Lower leg skin (tissue), 3 donors: Measurements from ENCODE around the gene NMT1.

Source experiments
- POLR2A ChIP-seq, 2 donors: fragments of 450-650 bp; IDR thresholded peaks; one replicate each; pipeline ENCODE4 v1.6.1; 2016 to 2017; ENCODE audit warnings: antibody characterized with exemption in 2 of 2, mild to moderate bottlenecking in 1 of 2, moderate library complexity in 1 of 2
- TF ChIP-seq, protein P1 (sequence below), 3 donors: fragments of 450-650 bp; IDR thresholded peaks; one replicate each; pipeline ENCODE4 v1.5.1; 2016; ENCODE audit warnings: antibody characterized with exemption in 3 of 3, mild to moderate bottlenecking in 3 of 3, moderate library complexity in 2 of 3

- no peak for TF ChIP-seq POLR2A (IDR thresholded peaks at IDR 0.05)
- TF ChIP-seq, protein P1, sequence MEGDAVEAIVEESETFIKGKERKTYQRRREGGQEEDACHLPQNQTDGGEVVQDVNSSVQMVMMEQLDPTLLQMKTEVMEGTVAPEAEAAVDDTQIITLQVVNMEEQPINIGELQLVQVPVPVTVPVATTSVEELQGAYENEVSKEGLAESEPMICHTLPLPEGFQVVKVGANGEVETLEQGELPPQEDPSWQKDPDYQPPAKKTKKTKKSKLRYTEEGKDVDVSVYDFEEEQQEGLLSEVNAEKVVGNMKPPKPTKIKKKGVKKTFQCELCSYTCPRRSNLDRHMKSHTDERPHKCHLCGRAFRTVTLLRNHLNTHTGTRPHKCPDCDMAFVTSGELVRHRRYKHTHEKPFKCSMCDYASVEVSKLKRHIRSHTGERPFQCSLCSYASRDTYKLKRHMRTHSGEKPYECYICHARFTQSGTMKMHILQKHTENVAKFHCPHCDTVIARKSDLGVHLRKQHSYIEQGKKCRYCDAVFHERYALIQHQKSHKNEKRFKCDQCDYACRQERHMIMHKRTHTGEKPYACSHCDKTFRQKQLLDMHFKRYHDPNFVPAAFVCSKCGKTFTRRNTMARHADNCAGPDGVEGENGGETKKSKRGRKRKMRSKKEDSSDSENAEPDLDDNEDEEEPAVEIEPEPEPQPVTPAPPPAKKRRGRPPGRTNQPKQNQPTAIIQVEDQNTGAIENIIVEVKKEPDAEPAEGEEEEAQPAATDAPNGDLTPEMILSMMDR (IDR thresholded peaks at IDR 0.05) = no peak
These were observed 42.6 kb upstream of the NMT1 start for GRCh38 chr17:45018514-45018847.
